ENCODE results near the gene PREP.

The PREP gene

DNA sequence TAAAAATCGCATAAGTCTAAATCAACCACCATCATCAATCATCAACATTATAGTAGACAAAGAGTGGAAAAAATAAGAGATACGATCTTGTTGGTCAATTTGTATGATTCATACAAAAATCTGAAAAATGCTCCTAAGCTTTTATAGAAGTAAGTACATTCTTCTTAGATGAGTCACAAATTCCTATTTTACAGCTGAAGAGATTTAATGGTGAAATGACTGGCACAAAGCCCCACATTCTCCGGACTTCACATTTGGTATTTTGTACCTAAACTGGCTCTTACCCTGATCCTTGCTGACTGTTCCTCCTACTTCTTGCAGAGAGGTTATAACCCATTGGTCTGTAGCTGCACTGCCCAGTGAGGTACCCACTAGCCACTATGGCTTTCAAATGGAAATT, 29.9 kb upstream of the PREP start:
- H2BK15ac ChIP-seq (ENCODE audit: low read length) = no peak overlapping the region
- no peak for DNase-seq (ENCODE audit: low spot score)
- H2BK5ac ChIP-seq (ENCODE audit: low read length) = no peak overlapping the region
- H2BK120ac ChIP-seq (ENCODE audit: low read depth, low read length) = no peak overlapping the region
- no peak overlapping the region for H3K23ac ChIP-seq (ENCODE audit: low read depth, low read length, poor library complexity)
- H3K79me1 ChIP-seq (ENCODE audit: low read depth, low read length) = no peaks in the 10 kb centered on the region
- no peaks in the 10 kb centered on the region for H3K27me3 ChIP-seq (ENCODE audit: control insufficient read depth in 3 of 3, insufficient read depth in 3 of 3, low read depth in 1 of 3, low read length in 3 of 3)
- H3K18ac ChIP-seq (ENCODE audit: low read length) = no peak overlapping the region
- no peak overlapping the region for H3K14ac ChIP-seq (ENCODE audit: low read length)
- no peak overlapping the region for H3K27ac ChIP-seq (replicated peaks; ENCODE audit: low read length)
- no peak overlapping the region for H2AK5ac ChIP-seq (ENCODE audit: low read depth, low read length)
- H3K4me1 ChIP-seq (ENCODE audit: control insufficient read depth in 2 of 2, insufficient read depth in 1 of 2, low read depth in 1 of 2, low read length in 2 of 2) = peaks cover 5 to 10% of the 10 kb centered on the region in 2 donors
- H3K4me3 ChIP-seq (ENCODE audit: low read length in 2 of 2) = no peak overlapping the region
- H4K8ac ChIP-seq (ENCODE audit: low read depth, low read length) = no peak overlapping the region
- H2BK12ac ChIP-seq (ENCODE audit: low read length) = no peak overlapping the region
- no CpG with 5 or more reads among the region's 3 CpGs for WGBS, 2 donors (ENCODE audit: extremely low coverage in 2 of 2, insufficient read length in 2 of 2, insufficient replicate concordance in 1 of 2)
- no peak overlapping the region for H2AFZ ChIP-seq (ENCODE audit: low read length)
- H3K4me2 ChIP-seq (ENCODE audit: insufficient read depth, low read length, poor library complexity, severe bottlenecking) = no peak overlapping the region
- H3K9me3 ChIP-seq (replicated peaks in 1 of 2; ENCODE audit: control insufficient read depth in 2 of 2, insufficient read depth in 1 of 2, low read depth in 1 of 2, low read length in 2 of 2) = no peaks in the 10 kb centered on the region
- H3K4ac ChIP-seq (ENCODE audit: low read length) = no peak overlapping the region
- no peak overlapping the region for H3K9ac ChIP-seq (ENCODE audit: low read depth, low read length, poor library complexity)
- no peak overlapping the region for H4K91ac ChIP-seq (ENCODE audit: low read depth, low read length, poor library complexity)
- H3K36me3 ChIP-seq (replicated peaks in 1 of 2; ENCODE audit: control insufficient read depth in 2 of 2, insufficient read depth in 2 of 2, low read length in 2 of 2) = no peaks in the 10 kb centered on the region

- Histone ChIP-seq H2BK120ac (ENCODE audit: low read depth, low read length) (no peak overlapping the region), H3K9ac (ENCODE audit: low read depth, low read length, poor library complexity) (no peak overlapping the region), H3K9me3 (replicated peaks in 1 of 2; ENCODE audit: control insufficient read depth in 2 of 2, insufficient read depth in 1 of 2, low read depth in 1 of 2, low read length in 2 of 2) (no peaks in the 10 kb centered on the region), H3K4me2 (ENCODE audit: insufficient read depth, low read length, poor library complexity, severe bottlenecking) (no peak overlapping the region), H3K23ac (ENCODE audit: low read depth, low read length, poor library complexity) (no peak overlapping the region), H4K8ac (ENCODE audit: low read depth, low read length) (no peak overlapping the region), H3K4me1 (ENCODE audit: control insufficient read depth in 2 of 2, insufficient read depth in 1 of 2, low read depth in 1 of 2, low read length in 2 of 2) (peaks cover 5 to 10% of the 10 kb centered on the region in 2 donors), H3K36me3 (replicated peaks in 1 of 2; ENCODE audit: control insufficient read depth in 2 of 2, insufficient read depth in 2 of 2, low read length in 2 of 2) (no peaks in the 10 kb centered on the region), H3K18ac (ENCODE audit: low read length) (no peak overlapping the region), H3K4ac (ENCODE audit: low read length) (no peak overlapping the region), H3K14ac (ENCODE audit: low read length) (no peak overlapping the region), H2AK5ac (ENCODE audit: low read depth, low read length) (no peak overlapping the region), H4K91ac (ENCODE audit: low read depth, low read length, poor library complexity) (no peak overlapping the region), H3K79me1 (ENCODE audit: low read depth, low read length) (no peaks in the 10 kb centered on the region), H2BK5ac (ENCODE audit: low read length) (no peak overlapping the region), H2AFZ (ENCODE audit: low read length) (no peak overlapping the region), H3K27ac (replicated peaks; ENCODE audit: low read length) (no peak overlapping the region), H3K4me3 (ENCODE audit: low read length in 2 of 2) (no peak overlapping the region), H3K27me3 (ENCODE audit: control insufficient read depth in 3 of 3, insufficient read depth in 3 of 3, low read depth in 1 of 3, low read length in 3 of 3) (no peaks in the 10 kb centered on the region), H2BK15ac (ENCODE audit: low read length) (no peak overlapping the region), H2BK12ac (ENCODE audit: low read length) (no peak overlapping the region)
- DNase-seq (ENCODE audit: low spot score) = peak; percentile 27
- WGBS, 2 donors (ENCODE audit: extremely low coverage in 2 of 2, insufficient read length in 2 of 2, insufficient replicate concordance in 1 of 2) = no CpG with 5 or more reads among the region's 2 CpGs
Measured at GRCh38 chr6:105431226-105431625, 28.3 kb upstream of the PREP start.

GRCh38 chr6:105430685-105431084, 27.8 kb upstream of the PREP start:
- no peak for DNase-seq (ENCODE audit: low spot score)
- no CpG with 5 or more reads among the region's 3 CpGs for WGBS, 2 donors (ENCODE audit: extremely low coverage in 2 of 2, insufficient read length in 2 of 2, insufficient replicate concordance in 1 of 2)

DNA sequence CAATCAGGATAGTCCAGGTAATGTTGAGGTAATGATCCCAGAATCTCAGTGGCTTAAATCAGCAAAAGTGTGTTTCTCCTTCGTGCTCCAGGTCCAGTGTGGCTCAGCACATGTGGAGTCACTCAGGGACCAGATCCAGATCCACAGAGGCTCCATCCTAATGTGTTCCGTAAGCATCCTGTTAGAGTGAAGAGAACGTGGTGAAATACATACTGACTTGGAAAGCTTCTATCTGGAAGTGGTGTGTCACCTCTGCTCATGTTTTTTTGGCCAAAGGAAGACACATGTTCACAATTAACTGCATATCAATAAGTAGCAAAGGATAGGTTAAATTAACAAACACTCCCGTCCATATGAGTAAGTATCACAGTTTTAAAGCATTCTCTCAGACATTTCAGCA, 26.8 kb upstream of the PREP start:
- Histone ChIP-seq H3K27me3 (ENCODE audit: control insufficient read depth in 3 of 3, insufficient read depth in 3 of 3, low read depth in 1 of 3, low read length in 3 of 3) (no peaks in the 10 kb centered on the region), H3K9me3 (replicated peaks in 1 of 2; ENCODE audit: control insufficient read depth in 2 of 2, insufficient read depth in 1 of 2, low read depth in 1 of 2, low read length in 2 of 2) (no peaks in the 10 kb centered on the region), H3K36me3 (replicated peaks in 1 of 2; ENCODE audit: control insufficient read depth in 2 of 2, insufficient read depth in 2 of 2, low read length in 2 of 2) (no peaks in the 10 kb centered on the region), H3K4me1 (ENCODE audit: control insufficient read depth in 2 of 2, insufficient read depth in 1 of 2, low read depth in 1 of 2, low read length in 2 of 2) (peaks cover 5 to 10% of the 10 kb centered on the region in 2 donors), H3K18ac (ENCODE audit: low read length) (no peak overlapping the region), H3K14ac (ENCODE audit: low read length) (no peak overlapping the region), H3K23ac (ENCODE audit: low read depth, low read length, poor library complexity) (no peak overlapping the region), H2AK5ac (ENCODE audit: low read depth, low read length) (no peak overlapping the region), H4K91ac (ENCODE audit: low read depth, low read length, poor library complexity) (no peak overlapping the region), H3K79me1 (ENCODE audit: low read depth, low read length) (no peaks in the 10 kb centered on the region), H2AFZ (ENCODE audit: low read length) (no peak overlapping the region), H4K8ac (ENCODE audit: low read depth, low read length) (no peak overlapping the region), H2BK5ac (ENCODE audit: low read length) (no peak overlapping the region), H3K9ac (ENCODE audit: low read depth, low read length, poor library complexity) (no peak overlapping the region), H3K4me2 (ENCODE audit: insufficient read depth, low read length, poor library complexity, severe bottlenecking) (no peak overlapping the region), H2BK120ac (ENCODE audit: low read depth, low read length) (no peak overlapping the region), H2BK12ac (ENCODE audit: low read length) (no peak overlapping the region), H3K4me3 (ENCODE audit: low read length in 2 of 2) (no peak overlapping the region), H2BK15ac (ENCODE audit: low read length) (no peak overlapping the region), H3K27ac (replicated peaks; ENCODE audit: low read length) (no peak overlapping the region), H3K4ac (ENCODE audit: low read length) (no peak overlapping the region)
- no peak for DNase-seq (ENCODE audit: low spot score)
- no CpG with 5 or more reads among the region's 4 CpGs for WGBS, 2 donors (ENCODE audit: extremely low coverage in 2 of 2, insufficient read length in 2 of 2, insufficient replicate concordance in 1 of 2)

More at GRCh38 chr6:105430685-105431084, 27.8 kb upstream of the PREP start:
- Histone ChIP-seq H3K9me3 (replicated peaks in 1 of 2; ENCODE audit: control insufficient read depth in 2 of 2, insufficient read depth in 1 of 2, low read depth in 1 of 2, low read length in 2 of 2) (no peaks in the 10 kb centered on the region), H2BK5ac (ENCODE audit: low read length) (no peak overlapping the region), H2AFZ (ENCODE audit: low read length) (no peak overlapping the region), H2BK120ac (ENCODE audit: low read depth, low read length) (no peak overlapping the region), H3K14ac (ENCODE audit: low read length) (no peak overlapping the region), H3K4ac (ENCODE audit: low read length) (no peak overlapping the region), H2BK12ac (ENCODE audit: low read length) (no peak overlapping the region), H3K36me3 (replicated peaks in 1 of 2; ENCODE audit: control insufficient read depth in 2 of 2, insufficient read depth in 2 of 2, low read length in 2 of 2) (no peaks in the 10 kb centered on the region), H3K4me2 (ENCODE audit: insufficient read depth, low read length, poor library complexity, severe bottlenecking) (no peak overlapping the region), H3K23ac (ENCODE audit: low read depth, low read length, poor library complexity) (no peak overlapping the region), H4K8ac (ENCODE audit: low read depth, low read length) (no peak overlapping the region), H3K4me1 (ENCODE audit: control insufficient read depth in 2 of 2, insufficient read depth in 1 of 2, low read depth in 1 of 2, low read length in 2 of 2) (peaks cover 5 to 10% of the 10 kb centered on the region in 2 donors), H2BK15ac (ENCODE audit: low read length) (no peak overlapping the region), H3K27me3 (ENCODE audit: control insufficient read depth in 3 of 3, insufficient read depth in 3 of 3, low read depth in 1 of 3, low read length in 3 of 3) (no peaks in the 10 kb centered on the region), H3K9ac (ENCODE audit: low read depth, low read length, poor library complexity) (no peak overlapping the region), H3K27ac (replicated peaks; ENCODE audit: low read length) (no peak overlapping the region), H3K79me1 (ENCODE audit: low read depth, low read length) (no peaks in the 10 kb centered on the region), H4K91ac (ENCODE audit: low read depth, low read length, poor library complexity) (no peak overlapping the region), H3K18ac (ENCODE audit: low read length) (no peak overlapping the region), H2AK5ac (ENCODE audit: low read depth, low read length) (no peak overlapping the region), H3K4me3 (ENCODE audit: low read length in 2 of 2) (no peak overlapping the region)
